ENCODE results near the gene SDK1. TPM values are rescaled to one million over a fixed set of nuclear protein-coding genes. Genes with fewer than 3 reads are reported as not detected.

Gene SDK1
- total and polyA plus RNA-seq, 4 donors, result 0.12 to 0.47 (median 0.36) TPM

GRCh38 chr7:3495954-3496353 is 194.9 kb downstream of the SDK1 start:
- Histone ChIP-seq H3K9me3 (ENCODE audit: control insufficient read depth in 4 of 4, low read length in 3 of 4) (peaks cover 2 to 11% (median 5%) of the 10 kb centered on the region in 4 donors), H3K4me3 (ENCODE audit: low read depth in 1 of 3, low read length in 3 of 3) (no peak overlapping the region), H3K9ac (ENCODE audit: low read depth in 1 of 2, low read length in 2 of 2) (no peak overlapping the region), H3K36me3 (ENCODE audit: control insufficient read depth in 4 of 4, insufficient read depth in 3 of 4, low read depth in 1 of 4, low read length in 3 of 4) (no peaks in the 10 kb centered on the region), H3K4me1 (ENCODE audit: control insufficient read depth in 4 of 4, insufficient read depth in 4 of 4, low read length in 3 of 4) (no peaks in the 10 kb centered on the region), H3K27ac (ENCODE audit: low read depth in 1 of 2, low read length in 2 of 2) (no peak overlapping the region), H3K27me3 (ENCODE audit: control insufficient read depth in 4 of 4, insufficient read depth in 4 of 4, low read length in 3 of 4) (no peaks in the 10 kb centered on the region)
- WGBS, result 76% methylated on average over 5 of the region's 5 CpGs
- TF ChIP-seq CTCF (IDR thresholded peaks at IDR 0.05; ENCODE audit: low read depth, low read length, missing input control) (no peak), ZBTB33 (IDR thresholded peaks at IDR 0.05) (no peak), REST (IDR thresholded peaks at IDR 0.05) (no peak), EGR1 (IDR thresholded peaks at IDR 0.05; ENCODE audit: low read depth in 2 of 2) (no peak), NR2F2 (IDR thresholded peaks at IDR 0.05) (no peak), HNF4A (conservative IDR thresholded peaks at IDR 0.05) (no peak), TAF1 (conservative IDR thresholded peaks at IDR 0.05) (no peak), SP1 (IDR thresholded peaks at IDR 0.05) (no peak), FOXA2 (IDR thresholded peaks at IDR 0.05) (no peak), MAX (IDR thresholded peaks at IDR 0.05) (no peak), ATF3 (IDR thresholded peaks at IDR 0.05) (no peak), RAD21 (IDR thresholded peaks at IDR 0.05) (no peak), GABPA (IDR thresholded peaks at IDR 0.05 in 1 of 2, conservative IDR thresholded peaks at IDR 0.05 in 1 of 2) (no peak), YY1 (IDR thresholded peaks at IDR 0.05) (no peak), RXRA (IDR thresholded peaks at IDR 0.05) (no peak), HNF4G (IDR thresholded peaks at IDR 0.05) (no peak), FOXA1 (IDR thresholded peaks at IDR 0.05) (no peak), JUND (IDR thresholded peaks at IDR 0.05) (no peak)
- no peak for DNase-seq (ENCODE audit: low spot score)

All from liver (tissue), 9 donors.